Measurements from ENCODE around the gene ZNF516. TPM values are rescaled to one million over a fixed set of nuclear protein-coding genes. Genes with fewer than 3 reads are reported as not detected.

Gene ZNF516
- total and polyA plus RNA-seq, 10 of the 15 experiments (the other 5 are each of a cell fraction or from before 2014, with no cell fraction given): 2.0 to 32.0 (median 8.3) TPM

- RAD21 ChIA-PET (ENCODE audit: unreplicated experiment): no interaction called here
- TF ChIP-seq IRF3 (IDR thresholded peaks at IDR 0.05) (no peak), CBX3 (IDR thresholded peaks at IDR 0.05; ENCODE audit: borderline replicate concordance, low read depth) (no peak), CREB1 (IDR thresholded peaks at IDR 0.05; ENCODE audit: low read depth) (no peak), CEBPZ (IDR thresholded peaks at IDR 0.05; ENCODE audit: low read depth, low read length) (no peak)
- peaks cover 4% of the 10 kb centered on the region; the same call in 2 of the 3 replicates for H3K9me3 ChIP-seq (replicated peaks; ENCODE audit: control insufficient read depth, insufficient read depth, low read length)
- H3K79me2 ChIP-seq (ENCODE audit: control insufficient read depth, insufficient read depth, low read length): peaks cover 14% of the 10 kb centered on the region
- DNase-seq (ENCODE audit: low read depth, low spot score) (no peak), FAIRE-seq (no peak), ATAC-seq (no peak)
- no peak overlapping the region for H3K4me3 ChIP-seq
- no peak overlapping the region for H3K27ac ChIP-seq (ENCODE audit: control insufficient read depth, insufficient read depth)
- 83% methylated on average over 17 of the region's 17 CpGs for WGBS (ENCODE audit: insufficient coverage, insufficient replicate concordance, low lambda C conversion rate, missing lambda C conversion rate)
- POLR2A ChIA-PET: no interaction called here
- no peak overlapping the region for H3K4me2 ChIP-seq (ENCODE audit: control insufficient read depth, insufficient read depth)
- H3K4me1 ChIP-seq (ENCODE audit: control insufficient read depth, insufficient read depth, low read length): peaks cover 4% of the 10 kb centered on the region
- H3K36me3 ChIP-seq (ENCODE audit: control insufficient read depth in 2 of 2, insufficient read depth in 2 of 2, low read length in 1 of 2): peaks cover 3 to 4% of the 10 kb centered on the region in 2 experiments
- intact Hi-C loops (cut with micrococcal nuclease; ENCODE audit: unreplicated experiment): no loop called here
- BruUV-seq (replicated peaks): no TSS peak
- no peak overlapping the region for H2AFZ ChIP-seq (ENCODE audit: control insufficient read depth, low read depth, low read length)
- CTCF ChIA-PET: no interaction called here
- 0 out of 2 replicates have a peak, but pooled peaks cover 2% of the 10 kb centered on the region for H4K20me1 ChIP-seq (ENCODE audit: control insufficient read depth, insufficient read depth)
- in situ Hi-C loops (cut with MboI): no loop called here
- no peaks in the 10 kb centered on the region for H3K27me3 ChIP-seq (replicated peaks in 1 of 2; ENCODE audit: control insufficient read depth in 2 of 2, insufficient read depth in 2 of 2, low read length in 1 of 2)
- SMC1A ChIA-PET (ENCODE audit: uncharacterized antibody, unreplicated experiment): no interaction called here
- no peak overlapping the region for H3K9ac ChIP-seq (ENCODE audit: control insufficient read depth, insufficient read depth, low read length)
Measured at GRCh38 chr18:76405280-76405679, 89.8 kb downstream of the ZNF516 start.

Measured in GM12878 (cell line).